Measurements from ENCODE around the gene PPCDC. TPM values are rescaled to one million over a fixed set of nuclear protein-coding genes. Genes with fewer than 3 reads are reported as not detected.
"Not testable (repeated sequence)": the region's sequence is repeated elsewhere in the genome, so short reads cannot be mapped to it uniquely, and the experiment has no call there.

The PPCDC gene
- polyA plus RNA-seq, 1 experiment, result 5.5 TPM

DNA sequence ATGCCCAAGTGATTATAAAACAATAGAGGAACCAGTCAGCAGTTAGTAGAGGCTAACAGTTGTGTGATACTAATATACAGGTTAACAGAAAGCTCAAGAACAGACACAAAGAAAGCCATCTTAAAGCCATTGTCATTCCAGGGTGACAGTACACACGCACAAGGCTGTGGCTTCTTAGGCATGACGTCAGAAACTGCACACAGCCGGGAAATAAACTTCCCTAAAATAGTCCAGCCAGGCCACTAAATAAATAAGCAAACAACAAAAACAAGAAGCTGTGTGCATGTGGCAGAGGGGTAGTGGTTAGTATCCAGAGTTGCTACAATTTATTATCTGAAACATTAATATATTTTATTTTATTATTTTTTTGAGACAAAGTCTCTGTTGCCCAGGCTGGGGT lies 49.8 kb downstream of the PPCDC start:
- H3K27me3 ChIP-seq (ENCODE audit: control insufficient read depth, insufficient read depth, low read length), result peaks cover 8% of the 10 kb centered on the region
- peaks cover 10% of the 10 kb centered on the region for H3K9me3 ChIP-seq (ENCODE audit: control insufficient read depth, insufficient read depth, low read length)
- TF ChIP-seq, protein P1, sequence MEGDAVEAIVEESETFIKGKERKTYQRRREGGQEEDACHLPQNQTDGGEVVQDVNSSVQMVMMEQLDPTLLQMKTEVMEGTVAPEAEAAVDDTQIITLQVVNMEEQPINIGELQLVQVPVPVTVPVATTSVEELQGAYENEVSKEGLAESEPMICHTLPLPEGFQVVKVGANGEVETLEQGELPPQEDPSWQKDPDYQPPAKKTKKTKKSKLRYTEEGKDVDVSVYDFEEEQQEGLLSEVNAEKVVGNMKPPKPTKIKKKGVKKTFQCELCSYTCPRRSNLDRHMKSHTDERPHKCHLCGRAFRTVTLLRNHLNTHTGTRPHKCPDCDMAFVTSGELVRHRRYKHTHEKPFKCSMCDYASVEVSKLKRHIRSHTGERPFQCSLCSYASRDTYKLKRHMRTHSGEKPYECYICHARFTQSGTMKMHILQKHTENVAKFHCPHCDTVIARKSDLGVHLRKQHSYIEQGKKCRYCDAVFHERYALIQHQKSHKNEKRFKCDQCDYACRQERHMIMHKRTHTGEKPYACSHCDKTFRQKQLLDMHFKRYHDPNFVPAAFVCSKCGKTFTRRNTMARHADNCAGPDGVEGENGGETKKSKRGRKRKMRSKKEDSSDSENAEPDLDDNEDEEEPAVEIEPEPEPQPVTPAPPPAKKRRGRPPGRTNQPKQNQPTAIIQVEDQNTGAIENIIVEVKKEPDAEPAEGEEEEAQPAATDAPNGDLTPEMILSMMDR (IDR thresholded peaks at IDR 0.05; ENCODE audit: low read depth, low read length), result no peak
- CTCF ChIA-PET, result interaction anchor here (0.9 kb wide), 1 partner anchor 30 kb away, joined by 4 read pairs; no protein-coding TSS in a partner anchor
- H3K27ac ChIP-seq (ENCODE audit: low read depth, low read length), result no peak overlapping the region
- no peak overlapping the region for H3K4me3 ChIP-seq (ENCODE audit: low read depth, low read length)
- POLR2A ChIA-PET, result interaction anchor here (0.6 kb wide), 1 partner anchor 35 kb away, joined by 3 read pairs; no protein-coding TSS in a partner anchor
- DNase-seq (ENCODE audit: low read depth, low spot score), result no peak

DNA sequence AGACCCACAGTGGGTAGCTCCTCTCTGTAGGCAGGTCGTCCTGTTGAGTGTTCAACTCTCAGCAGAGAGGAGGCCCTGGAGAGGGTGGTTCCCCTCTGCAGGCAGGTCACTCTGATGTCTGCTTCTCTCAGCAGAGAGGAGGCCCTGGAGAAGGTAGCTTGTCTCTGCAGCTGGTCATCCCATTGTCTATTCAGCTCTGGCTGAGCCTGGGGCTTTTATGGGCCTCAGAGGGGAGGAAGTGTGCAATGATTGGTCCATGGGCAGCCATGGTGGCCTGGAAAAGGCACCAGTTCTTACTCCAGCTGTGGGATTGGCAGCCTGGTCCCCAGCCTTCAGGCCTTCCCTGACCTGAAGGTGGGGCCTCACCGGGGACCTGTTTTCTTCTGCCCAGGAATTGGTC lies 52.9 kb downstream of the PPCDC start:
- DNase-seq (ENCODE audit: low read depth, low spot score), result no peak
- CTCF ChIA-PET, result no interaction called here
- POLR2A ChIA-PET, result no interaction called here
- peaks cover 3% of the 10 kb centered on the region for H3K27me3 ChIP-seq (ENCODE audit: control insufficient read depth, insufficient read depth, low read length)
- no peak overlapping the region for H3K4me3 ChIP-seq (ENCODE audit: low read depth, low read length)
- H3K9me3 ChIP-seq (ENCODE audit: control insufficient read depth, insufficient read depth, low read length), result peaks cover 10% of the 10 kb centered on the region
- TF ChIP-seq, protein P1 (IDR thresholded peaks at IDR 0.05; ENCODE audit: low read depth, low read length), result no peak
- H3K27ac ChIP-seq (ENCODE audit: low read depth, low read length), result no peak overlapping the region

DNA sequence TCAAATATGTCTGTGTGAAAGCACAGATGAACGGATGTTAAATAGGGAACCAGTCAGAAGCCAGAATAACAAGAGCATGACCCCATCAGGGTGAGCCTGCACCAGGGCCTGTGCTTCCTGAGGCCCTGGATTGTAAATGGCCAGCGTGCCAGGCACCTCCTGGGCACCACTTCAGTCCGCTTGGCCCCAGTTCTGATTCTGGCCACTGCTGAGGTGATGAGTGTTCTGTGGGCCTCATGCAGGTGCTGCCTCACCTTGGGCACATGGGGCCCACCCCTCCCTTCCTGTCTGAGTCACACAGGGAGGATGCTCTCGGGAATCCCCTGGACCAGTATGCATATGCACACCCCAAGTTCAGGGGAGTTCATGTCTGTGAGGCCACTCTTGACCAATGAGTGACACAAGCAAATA lies 54.2 kb downstream of the PPCDC start:
- H3K27me3 ChIP-seq (ENCODE audit: control insufficient read depth, insufficient read depth, low read length); H3K9me3 ChIP-seq (ENCODE audit: control insufficient read depth, insufficient read depth, low read length); H3K27ac ChIP-seq (ENCODE audit: low read depth, low read length); CTCF ChIA-PET; DNase-seq (ENCODE audit: low read depth, low spot score); H3K4me3 ChIP-seq (ENCODE audit: low read depth, low read length); POLR2A ChIA-PET: not testable (repeated sequence)

DNA sequence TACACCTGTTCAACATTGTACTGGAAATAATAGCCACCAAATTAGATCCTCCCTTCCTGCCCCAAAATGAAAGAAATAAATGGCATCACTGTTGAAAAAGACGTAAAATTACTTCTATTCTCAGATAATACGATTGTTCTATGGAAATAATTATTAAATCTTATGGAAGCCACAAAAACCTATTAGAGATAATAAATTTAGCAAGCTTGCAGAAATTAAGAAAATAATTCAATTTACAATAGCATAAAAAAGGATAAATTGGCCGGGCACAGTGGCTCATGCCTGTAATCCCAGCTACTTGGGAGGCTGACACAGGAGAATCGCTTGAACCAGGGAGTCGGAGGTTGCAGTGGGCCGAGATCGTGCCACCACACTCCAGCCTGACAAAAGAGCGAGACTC lies 57.8 kb downstream of the PPCDC start:
- H3K27me3 ChIP-seq (ENCODE audit: control insufficient read depth, insufficient read depth, low read length), result peaks cover 3% of the 10 kb centered on the region
- POLR2A ChIA-PET, result no interaction called here
- no peak overlapping the region for H3K27ac ChIP-seq (ENCODE audit: low read depth, low read length)
- DNase-seq (ENCODE audit: low read depth, low spot score), result no peak
- peaks cover 7% of the 10 kb centered on the region for H3K9me3 ChIP-seq (ENCODE audit: control insufficient read depth, insufficient read depth, low read length)
- CTCF ChIA-PET, result interaction anchor here (0.6 kb wide), 1 partner anchor 27 kb away, joined by 4 read pairs; no protein-coding TSS in a partner anchor
- TF ChIP-seq, protein P1 (IDR thresholded peaks at IDR 0.05; ENCODE audit: low read depth, low read length), result no peak
- H3K4me3 ChIP-seq (ENCODE audit: low read depth, low read length), result no peak overlapping the region

DNA sequence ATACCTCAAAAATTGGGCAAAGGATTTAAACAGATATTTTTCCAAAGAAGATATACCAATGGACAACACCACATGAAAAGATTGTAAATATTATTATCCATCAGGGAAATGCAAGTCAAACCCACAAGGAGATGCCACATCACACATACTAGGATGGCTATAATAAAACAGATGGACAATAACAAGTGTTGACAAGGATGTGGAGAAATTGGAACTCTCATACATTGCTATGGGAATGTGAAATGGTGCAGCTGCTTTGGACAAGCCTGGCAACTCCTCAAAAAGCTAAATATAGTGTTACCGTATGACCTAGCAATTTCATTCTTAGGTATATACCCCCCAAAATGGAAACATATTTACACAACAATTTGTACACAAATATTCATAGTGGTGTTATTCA lies 59.3 kb downstream of the PPCDC start:
- CTCF ChIA-PET, result no interaction called here
- DNase-seq (ENCODE audit: low read depth, low spot score), result no peak
- Histone ChIP-seq H3K27ac (ENCODE audit: low read depth, low read length) (no peak overlapping the region), H3K9me3 (ENCODE audit: control insufficient read depth, insufficient read depth, low read length) (no peaks in the 10 kb centered on the region), H3K4me3 (ENCODE audit: low read depth, low read length) (no peak overlapping the region), H3K27me3 (ENCODE audit: control insufficient read depth, insufficient read depth, low read length) (peaks cover 3% of the 10 kb centered on the region)
- POLR2A ChIA-PET, result no interaction called here
- TF ChIP-seq, protein P1 (IDR thresholded peaks at IDR 0.05; ENCODE audit: low read depth, low read length), result no peak

DNA sequence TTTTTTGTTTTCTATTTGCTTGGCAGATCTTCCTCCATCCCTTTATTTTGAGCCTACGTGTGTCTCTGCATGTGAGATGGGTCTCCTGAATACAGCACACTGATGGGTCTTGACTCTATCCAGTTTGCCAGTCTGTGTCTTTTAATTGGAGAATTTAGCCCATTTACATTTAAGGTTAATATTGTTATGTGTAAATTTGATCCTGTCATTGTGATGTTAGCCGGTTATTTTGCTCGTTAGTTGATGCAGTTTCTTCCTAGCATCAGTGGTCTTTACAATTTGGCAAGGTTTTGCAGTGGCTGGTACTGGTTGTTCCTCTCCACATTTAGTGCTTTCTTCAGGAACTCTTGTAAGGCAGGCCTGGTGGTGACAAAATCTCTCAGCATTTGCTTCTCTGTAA lies 62.3 kb downstream of the PPCDC start:
- DNase-seq (ENCODE audit: low read depth, low spot score); CTCF ChIA-PET; H3K27ac ChIP-seq (ENCODE audit: low read depth, low read length); H3K4me3 ChIP-seq (ENCODE audit: low read depth, low read length); H3K27me3 ChIP-seq (ENCODE audit: control insufficient read depth, insufficient read depth, low read length); H3K9me3 ChIP-seq (ENCODE audit: control insufficient read depth, insufficient read depth, low read length); POLR2A ChIA-PET: not testable (repeated sequence)

Measured in AG04450 (cell line).